K562 (cell line): ENCODE measurements around the gene SLC37A3. TPM values are rescaled to one million over a fixed set of nuclear protein-coding genes. Genes with fewer than 3 reads are reported as not detected.

ENCODE experiments used
- CEBPG ChIP-seq, 3 experiments: fragments of 200-800 bp in 1 of 3; sonication (Bioruptor generic) in 1 of 3; sonication (generic) in 1 of 3; formaldehyde crosslinking in 1 of 3; IDR thresholded peaks in 2 of 3; conservative IDR thresholded peaks in 1 of 3; 2 replicates each; pipeline versions ENCODE4 v1.6.1 to v1.8.0; 2016 to 2022; ENCODE audit warnings: missing compliant biosample characterization in 2 of 3, missing genetic modification characterization in 2 of 3, mild to moderate bottlenecking in 1 of 3, missing genetic modification reagents in 1 of 3
- CXXC5 ChIP-seq: fragments of 250-450 bp; sonication (Bioruptor Pico); IDR thresholded peaks from 2 replicates; pipeline ENCODE4 v1.8.0; 2022; ENCODE audit warnings: inconsistent platforms, mild to moderate bottlenecking, moderate library complexity
- ELF1 ChIP-seq: fragments of 200-800 bp; sonication (Bioruptor generic); IDR thresholded peaks from 2 replicates; pipeline ENCODE4 v1.6.1; 2016; ENCODE audit warnings: missing genetic modification characterization, missing compliant biosample characterization
- FOXJ2 ChIP-seq: fragments of 200-800 bp; sonication (Bioruptor generic); IDR thresholded peaks from 2 replicates; pipeline ENCODE4 v1.6.1; 2016; ENCODE audit warnings: missing genetic modification characterization, missing compliant biosample characterization
- HDAC6 ChIP-seq: IDR thresholded peaks from 2 replicates; pipeline ENCODE4 v1.6.1; 2012; ENCODE audit warnings: low read depth, mild to moderate bottlenecking, control low read depth, inconsistent platforms, low read length, moderate library complexity
- HOMEZ ChIP-seq: fragments of 250-450 bp; sonication (Bioruptor Pico); IDR thresholded peaks from 2 replicates; pipeline ENCODE4 v1.4.0; 2020; ENCODE audit warnings: mild to moderate bottlenecking, moderate library complexity
- POLR3G ChIP-seq: IDR thresholded peaks from 2 replicates; pipeline ENCODE4 v1.6.1; 2011; ENCODE audit not compliant: insufficient read length, insufficient replicate concordance; ENCODE audit errors: extremely low read depth
- SMAD4 ChIP-seq: fragments of 250-450 bp; sonication (Bioruptor Pico); conservative IDR thresholded peaks from 2 replicates; pipeline ENCODE4 v1.8.0; 2021; ENCODE audit warnings: inconsistent platforms, mild to moderate bottlenecking, moderate library complexity
- SPI1 ChIP-seq: IDR thresholded peaks from 2 replicates; pipeline ENCODE4 v1.6.1; 2011; ENCODE audit warnings: low read depth, low read length, control low read depth, borderline replicate concordance
- USF1 ChIP-seq: sonication (generic); formaldehyde crosslinking; IDR thresholded peaks from 2 replicates; pipeline ENCODE4 v1.9.0; 2022; ENCODE audit warnings: mild to moderate bottlenecking, missing genetic modification reagents
- ZBTB26 ChIP-seq: fragments of 450-650 bp; formaldehyde crosslinking; IDR thresholded peaks from 2 replicates; pipeline ENCODE4 v1.4.0; 2022; ENCODE audit warnings: missing genetic modification characterization
- ZNF143 ChIP-seq: sonication (generic); formaldehyde crosslinking; IDR thresholded peaks from 2 replicates; pipeline ENCODE4 v1.9.0; 2022; ENCODE audit warnings: mild to moderate bottlenecking, missing genetic modification reagents
- polyA plus RNA-seq, 8 experiments: library from polyadenylated mRNA; depleted of rRNA in 4 of 8; stranded (reverse) in 5 of 8; unstranded in 3 of 8; fragments of >200 nt; fragmentation: Nextera tagmentation in 2 of 8; fragmentation: Illumina TruSeq in 1 of 8; extraction: Ambion mirVana in 2 of 8; extraction: Trizol in 1 of 8; gene quantifications; 2 replicates each; pipeline versions ENCODE4 v1.2.1 to v1.2.3, GENCODE V29; 2011 to 2014; ENCODE audit warnings: inconsistent platforms in 1 of 8, missing spikeins in 1 of 8
- total RNA-seq, 7 experiments: library from RNA; depleted of rRNA in 6 of 7; stranded (reverse); fragments of >200 nt in 6 of 7; fragmentation: Illumina TruSeq in 2 of 7; extraction: Trizol in 2 of 7; gene quantifications; 2 replicates each; pipeline versions ENCODE4 v1.2.1 to v1.2.3, GENCODE V29; 2011 to 2021; ENCODE audit warnings: low replicate concordance in 1 of 7

The SLC37A3 gene
- total and polyA plus RNA-seq, 9 of the 15 experiments (the other 6 are each of a cell fraction or from before 2014, with no cell fraction given), result 11.7 to 59.1 (median 26.8) TPM

GRCh38 chr7:140294454-140294853 lies 103.9 kb downstream of the SLC37A3 start (continued):
- TF ChIP-seq SPI1 (peak; percentile 99), USF1 (CRISPR knock-in tag) (no peak), ZNF143 (CRISPR knock-in tag) (no peak), HOMEZ (CRISPR knock-in tag) (no peak), ELF1 (tag) (no peak), SMAD4 (peak; percentile 21; the same call in 1 of the 2 replicates), CXXC5 (peak; percentile 15; the same call in 1 of the 2 replicates), POLR3G (no peak), ZBTB26 (CRISPR knock-in tag) (no peak), CEBPG (CRISPR knock-in tag; IDR thresholded peaks at IDR 0.05) (peak; percentile 44; the same call in 1 of the 2 replicates), CEBPG (tag; conservative IDR thresholded peaks at IDR 0.05 in 1 of 2, IDR thresholded peaks at IDR 0.05 in 1 of 2) (0 out of 4 replicates have a peak, but pooled peaks of 1 of the 2 experiments have one; percentile 7), HDAC6 (no peak), FOXJ2 (tag) (no peak)
